WERI-Rb-1 (cell line): ENCODE results near the gene NCKAP1.

ENCODE experiments used
- DNase-seq: peaks from one replicate; pipeline ENCODE4 v3.0.0-alpha.2; 2020
- H3K27ac ChIP-seq: fragments of 250-450 bp; sonication (Bioruptor Pico); 2 replicates; pipeline ENCODE4 v1.5.1; 2020; ENCODE audit warnings: mild to moderate bottlenecking, moderate library complexity
- H3K27me3 ChIP-seq: fragments of 250-450 bp; sonication (Bioruptor Pico); 2 replicates; pipeline ENCODE4 v1.5.1; 2021; ENCODE audit warnings: mild to moderate bottlenecking, low read depth, moderate library complexity; ENCODE audit not compliant: insufficient read depth, severe bottlenecking
- H3K36me3 ChIP-seq: fragments of 250-450 bp; sonication (Bioruptor Pico); 2 replicates; pipeline ENCODE4 v1.5.1; 2020; ENCODE audit warnings: mild to moderate bottlenecking, moderate library complexity
- H3K4me3 ChIP-seq: 2 replicates; pipeline ENCODE4 v1.5.1; 2011; ENCODE audit warnings: low read depth, mild to moderate bottlenecking, control low read depth, low read length
- H3K9me3 ChIP-seq: fragments of 250-450 bp; sonication (Bioruptor Pico); 2 replicates; pipeline ENCODE4 v1.5.1; 2021; ENCODE audit warnings: mild to moderate bottlenecking, moderate library complexity; ENCODE audit not compliant: severe bottlenecking
- CTCF ChIP-seq: IDR thresholded peaks from 2 replicates; pipeline ENCODE4 v1.5.1; 2011; ENCODE audit warnings: low read depth, mild to moderate bottlenecking, control low read depth, inconsistent platforms, low read length

NCKAP1 gene

GRCh38 chr2:182913064-182913463 is 125.2 kb downstream of the NCKAP1 start:
- Histone ChIP-seq H3K9me3 (no peaks in the 10 kb centered on the region), H3K27me3 (no peaks in the 10 kb centered on the region), H3K27ac (no peak overlapping the region), H3K36me3 (no peaks in the 10 kb centered on the region), H3K4me3 (no peak overlapping the region)
- DNase-seq = no peak
- no peak for TF ChIP-seq CTCF

- H3K27ac ChIP-seq = no peak overlapping the region
- H3K27me3 ChIP-seq = no peaks in the 10 kb centered on the region
- H3K9me3 ChIP-seq = no peaks in the 10 kb centered on the region
- no peak for TF ChIP-seq CTCF
- DNase-seq = no peak
- no peaks in the 10 kb centered on the region for H3K36me3 ChIP-seq
- H3K4me3 ChIP-seq = no peak overlapping the region
Observed at GRCh38 chr2:182912518-182912915, 125.7 kb downstream of the NCKAP1 start.

GRCh38 chr2:182911813-182912517 is 126.3 kb downstream of the NCKAP1 start:
- no peak overlapping the region for H3K27ac ChIP-seq
- TF ChIP-seq CTCF = no peak
- DNase-seq = no peak
- no peaks in the 10 kb centered on the region for H3K27me3 ChIP-seq
- H3K4me3 ChIP-seq = no peak overlapping the region
- H3K36me3 ChIP-seq = no peaks in the 10 kb centered on the region
- no peaks in the 10 kb centered on the region for H3K9me3 ChIP-seq

GRCh38 chr2:182910965-182911364 is 127.3 kb downstream of the NCKAP1 start:
- H3K27me3 ChIP-seq = no peaks in the 10 kb centered on the region
- H3K9me3 ChIP-seq = no peaks in the 10 kb centered on the region
- no peak overlapping the region for H3K27ac ChIP-seq
- H3K36me3 ChIP-seq = no peaks in the 10 kb centered on the region
- no peak for DNase-seq
- TF ChIP-seq CTCF = no peak
- H3K4me3 ChIP-seq = no peak overlapping the region

GRCh38 chr2:182907081-182907830 is 131.0 kb downstream of the NCKAP1 start:
- DNase-seq = no peak
- TF ChIP-seq CTCF = no peak
- no peak overlapping the region for H3K27ac ChIP-seq
- H3K27me3 ChIP-seq = no peaks in the 10 kb centered on the region
- H3K9me3 ChIP-seq = no peaks in the 10 kb centered on the region
- no peak overlapping the region for H3K4me3 ChIP-seq
- no peaks in the 10 kb centered on the region for H3K36me3 ChIP-seq
